Measurements from ENCODE around the gene PSMD8.
"Not testable (repeated sequence)": the region's sequence is repeated elsewhere in the genome, so short reads cannot be mapped to it uniquely, and the experiment has no call there.

The PSMD8 gene

GRCh38 chr19:38387550-38388348 lies 13.4 kb downstream of the PSMD8 start, which contains the start of gene GGN:
TSS of gene GGN (minus strand) at chr19:38388034. CDS start at chr19:38387261, 773 bp downstream.
- DNase-seq (ENCODE audit: low spot score) = peak; percentile 68

GRCh38 chr19:38388349-38389100 lies 14.2 kb downstream of the PSMD8 start, which contains the start of gene SPRED3:
TSS of gene SPRED3 (plus strand) at chr19:38388697. CDS start at chr19:38390303, 1,606 bp downstream.
- no peak for DNase-seq (ENCODE audit: low spot score)

- no peak for DNase-seq (ENCODE audit: low spot score)
Measured at GRCh38 chr19:38389101-38389925, 14.9 kb downstream of the PSMD8 start.

- DNase-seq (ENCODE audit: low spot score) = no peak
Measured at GRCh38 chr19:38389957-38390924, 15.9 kb downstream of the PSMD8 start.

GRCh38 chr19:38391911-38392464 lies 17.6 kb downstream of the PSMD8 start:
- no peak for DNase-seq (ENCODE audit: low spot score)

GRCh38 chr19:38392707-38393308 lies 18.4 kb downstream of the PSMD8 start:
- DNase-seq (ENCODE audit: low spot score) = no peak

- no peak for DNase-seq (ENCODE audit: low spot score)
Measured at GRCh38 chr19:38394488-38394887, 20.1 kb downstream of the PSMD8 start.

- no peak for DNase-seq (ENCODE audit: low spot score)
Measured at GRCh38 chr19:38395381-38396114, 21.2 kb downstream of the PSMD8 start.

GRCh38 chr19:38399081-38399480 lies 24.7 kb downstream of the PSMD8 start:
- DNase-seq (ENCODE audit: low spot score) = no peak

GRCh38 chr19:38399537-38399936 lies 25.2 kb downstream of the PSMD8 start:
- DNase-seq (ENCODE audit: low spot score) = no peak

- DNase-seq (ENCODE audit: low spot score) = no peak
Measured at GRCh38 chr19:38400361-38400760, 26.0 kb downstream of the PSMD8 start.

GRCh38 chr19:38401148-38401547 lies 26.8 kb downstream of the PSMD8 start:
- no peak for DNase-seq (ENCODE audit: low spot score)

- no peak for DNase-seq (ENCODE audit: low spot score)
Measured at GRCh38 chr19:38402623-38402966, 28.2 kb downstream of the PSMD8 start.

GRCh38 chr19:38402967-38403674 lies 28.8 kb downstream of the PSMD8 start, which contains the start of gene FAM98C:
TSS of gene FAM98C (plus strand) at chr19:38403093. CDS start at chr19:38403154, 61 bp downstream.
- peak; percentile 96 for DNase-seq (ENCODE audit: low spot score)

- DNase-seq (ENCODE audit: low spot score) = no peak
Measured at GRCh38 chr19:38404858-38405257, 30.5 kb downstream of the PSMD8 start.

GRCh38 chr19:38405276-38405675 lies 30.9 kb downstream of the PSMD8 start:
- DNase-seq (ENCODE audit: low spot score) = no peak

- DNase-seq (ENCODE audit: low spot score) = no peak
Measured at GRCh38 chr19:38409631-38410133, 35.3 kb downstream of the PSMD8 start.

GRCh38 chr19:38410407-38410806 lies 36.0 kb downstream of the PSMD8 start:
- DNase-seq (ENCODE audit: low spot score) = not testable (repeated sequence)

Data from pons (tissue), 1 donor.